Stimulated activated CD4-positive, alpha-beta T cell treated with anti-CD3 and anti-CD28 coated beads, Interleukin-12 subunit alpha, Interleukin-12 subunit beta, amount 100 ng/mL, for 4 hours (primary cell): ENCODE results near the gene CPN2.

ENCODE experiments used
- DNase-seq: peaks from one replicate; pipeline ENCODE4 v3.0.0-alpha.2; 2020

The CPN2 gene

GRCh38 chr3:194310060-194310835 lies 40.9 kb downstream of the CPN2 start:
- DNase-seq: no peak

GRCh38 chr3:194308601-194309449 lies 42.3 kb downstream of the CPN2 start:
- DNase-seq: no peak

DNA sequence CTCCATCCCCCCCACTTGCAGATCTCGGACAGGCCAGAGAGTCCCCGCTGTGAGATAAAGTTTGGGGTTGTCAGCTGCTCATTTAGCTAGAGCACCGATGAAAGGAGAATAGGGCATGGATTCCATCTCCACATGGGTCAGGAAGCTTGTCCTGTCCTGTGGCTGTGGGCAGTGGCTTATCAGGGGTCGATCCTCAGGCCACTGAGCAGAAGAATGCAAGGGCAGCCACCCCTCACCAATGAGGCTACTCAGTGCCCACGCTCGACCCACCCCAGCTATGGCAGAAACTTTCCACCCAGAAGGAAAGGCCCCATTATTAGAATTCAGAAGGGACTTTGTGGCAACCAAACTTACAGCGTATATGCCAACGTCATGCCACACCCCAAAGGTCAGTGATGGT lies 43.3 kb downstream of the CPN2 start:
- DNase-seq: no peak

- DNase-seq: no peak
These were observed 44.1 kb downstream of the CPN2 start for GRCh38 chr3:194306771-194307640.

GRCh38 chr3:194306109-194306686 lies 44.9 kb downstream of the CPN2 start:
- no peak for DNase-seq

GRCh38 chr3:194305356-194306108 lies 45.6 kb downstream of the CPN2 start:
- no peak for DNase-seq

DNA sequence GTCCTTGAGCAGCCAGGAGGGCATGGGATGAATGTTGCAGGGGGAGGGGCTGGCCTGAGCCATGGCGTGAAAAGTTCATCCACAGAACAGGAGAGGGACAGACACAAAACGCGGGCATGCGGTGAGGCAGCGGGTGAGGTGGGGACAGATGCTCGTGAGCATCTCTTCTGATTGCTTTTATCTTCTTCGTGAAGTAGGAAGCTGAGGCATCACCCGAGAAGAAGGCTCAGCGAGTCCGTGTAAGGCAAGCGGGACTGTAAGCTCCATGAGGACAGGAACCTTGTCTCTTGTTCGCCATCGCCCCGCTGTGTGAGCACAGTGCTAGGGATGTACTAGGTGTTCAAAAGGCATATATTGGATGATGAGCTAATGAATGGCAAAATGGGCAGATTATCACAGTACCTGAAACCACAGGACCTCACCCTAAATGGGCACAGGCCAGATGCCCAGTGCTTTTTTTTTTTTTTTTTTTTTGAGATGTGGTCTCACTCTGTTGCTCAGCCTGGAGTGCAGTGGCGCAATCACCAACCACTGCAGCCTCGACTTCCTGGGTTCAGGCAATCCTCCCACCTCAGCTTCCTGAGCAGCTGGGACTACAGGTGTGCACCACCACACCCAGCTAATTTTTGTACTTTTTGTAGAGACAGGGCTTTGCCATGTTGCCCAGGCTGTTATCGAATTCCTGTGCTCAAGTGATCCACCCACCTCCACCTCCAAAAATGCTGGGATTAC lies 46.8 kb downstream of the CPN2 start:
- DNase-seq: no peak

GRCh38 chr3:194303749-194304148 lies 47.4 kb downstream of the CPN2 start:
- DNase-seq: no peak

DNA sequence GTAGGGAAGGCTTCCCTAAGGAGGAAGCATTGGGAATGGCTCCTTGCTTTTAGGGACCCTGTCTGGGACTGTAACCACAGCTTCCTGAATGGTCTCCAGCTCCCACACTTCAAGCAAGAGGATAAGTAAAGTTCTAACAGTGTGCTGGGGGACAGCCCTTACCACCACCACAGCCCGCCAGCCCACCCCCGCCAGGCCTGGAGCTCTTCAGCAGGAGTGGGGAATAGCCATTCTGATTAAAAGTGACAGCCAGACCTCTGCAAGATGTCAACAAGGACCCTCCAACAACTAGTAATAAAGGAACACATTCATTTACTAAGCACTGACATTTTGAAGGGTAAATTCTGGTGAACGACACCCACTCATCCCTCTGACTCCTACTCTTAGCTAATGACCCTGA lies 49.4 kb downstream of the CPN2 start:
- DNase-seq: no peak

DNA sequence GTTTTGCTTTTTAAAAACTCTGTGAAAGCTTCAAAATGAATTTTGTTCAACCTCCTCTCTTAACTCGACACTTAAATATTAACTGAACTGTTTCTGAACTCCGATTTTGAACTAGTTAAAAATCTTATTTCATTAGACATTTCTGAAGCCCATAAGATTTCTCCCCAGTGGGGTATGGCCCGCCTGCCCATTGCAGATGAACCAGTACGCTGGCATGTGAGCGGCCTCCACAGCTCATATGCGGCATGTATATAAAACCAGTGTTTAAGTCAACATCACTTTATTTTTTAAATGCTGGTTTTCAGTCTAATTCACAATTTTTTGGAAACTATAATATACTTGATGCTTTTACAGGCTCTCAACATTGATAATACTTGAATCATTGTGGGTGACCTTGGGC lies 50.2 kb downstream of the CPN2 start:
- no peak for DNase-seq

DNA sequence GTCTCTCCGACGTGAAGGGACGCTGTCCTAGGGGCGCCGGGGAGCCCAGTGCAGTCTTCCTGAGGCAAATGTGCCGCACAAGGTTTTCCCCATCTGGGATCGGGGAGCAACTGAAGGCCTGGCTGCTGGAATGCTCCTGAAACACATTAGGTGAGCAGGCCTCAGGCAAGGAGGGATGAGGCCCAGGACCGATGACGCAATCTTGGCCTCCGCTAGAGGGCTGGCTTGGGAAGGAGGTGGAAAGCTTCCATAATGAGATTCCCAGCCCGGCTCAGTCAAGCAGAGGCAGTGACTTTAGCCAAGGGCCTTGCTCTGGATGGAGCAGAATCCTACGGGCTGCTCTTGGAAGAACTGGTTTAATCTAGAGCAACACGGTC lies 50.8 kb downstream of the CPN2 start:
- no peak for DNase-seq

DNA sequence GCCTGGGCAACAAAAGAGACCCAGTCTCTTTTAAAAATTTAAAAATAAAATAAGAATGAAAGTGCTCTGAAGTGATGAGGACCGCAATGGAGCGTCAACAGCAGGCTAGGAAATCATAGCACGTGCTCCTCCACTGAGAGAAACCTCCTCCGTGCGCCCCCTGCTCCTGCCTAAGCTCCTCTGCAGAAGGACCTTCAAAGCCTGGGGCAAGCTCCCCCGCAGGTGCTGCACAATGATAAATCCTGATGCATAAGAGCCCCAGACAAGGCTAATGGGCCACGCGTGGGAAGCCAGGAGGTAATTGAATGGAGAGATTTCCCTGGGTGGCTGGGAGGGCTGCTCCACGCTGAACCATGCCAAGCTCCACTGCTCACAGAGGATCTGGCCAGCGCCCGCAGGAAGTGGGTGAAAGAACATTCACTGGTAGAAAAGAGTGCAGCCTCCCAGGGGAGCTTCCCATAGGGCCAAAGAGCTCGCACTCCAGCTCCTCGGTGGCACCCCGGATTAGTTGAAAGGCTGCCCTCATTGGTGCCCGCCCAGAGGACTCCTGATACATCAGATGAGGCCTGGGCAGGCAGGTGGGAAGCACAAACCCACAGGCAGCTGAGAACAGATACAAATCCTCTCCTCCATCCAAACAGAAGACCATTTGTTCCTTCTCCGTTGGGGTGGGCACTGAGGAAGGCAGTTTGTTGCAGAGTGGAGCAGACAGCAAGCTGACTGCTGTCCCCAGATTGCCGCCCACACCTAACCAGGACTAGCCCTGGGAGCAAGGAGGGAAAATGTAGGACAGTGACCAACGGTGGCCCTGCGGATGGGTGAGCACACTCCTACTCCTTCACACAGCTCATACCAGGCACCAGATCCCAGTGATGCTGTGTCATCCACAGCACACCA lies 52.5 kb downstream of the CPN2 start:
- no peak for DNase-seq

GRCh38 chr3:194296454-194297263 lies 54.5 kb downstream of the CPN2 start:
- DNase-seq: no peak

DNA sequence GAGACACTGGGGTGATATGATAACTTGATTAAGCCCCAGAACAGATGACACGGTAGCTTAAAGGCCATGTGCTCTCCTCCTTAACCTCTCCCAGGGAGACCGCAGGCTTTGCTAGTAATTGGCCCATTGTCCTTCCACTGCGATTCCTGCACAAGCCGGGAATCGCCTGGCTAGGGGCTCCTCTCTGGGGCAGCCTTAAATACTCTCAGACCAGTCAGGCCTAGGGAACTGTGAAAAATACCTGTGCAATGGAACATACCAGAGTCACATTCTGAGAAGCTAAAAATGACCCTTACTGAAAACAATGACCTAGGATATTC lies 56.3 kb downstream of the CPN2 start:
- DNase-seq: no peak

DNA sequence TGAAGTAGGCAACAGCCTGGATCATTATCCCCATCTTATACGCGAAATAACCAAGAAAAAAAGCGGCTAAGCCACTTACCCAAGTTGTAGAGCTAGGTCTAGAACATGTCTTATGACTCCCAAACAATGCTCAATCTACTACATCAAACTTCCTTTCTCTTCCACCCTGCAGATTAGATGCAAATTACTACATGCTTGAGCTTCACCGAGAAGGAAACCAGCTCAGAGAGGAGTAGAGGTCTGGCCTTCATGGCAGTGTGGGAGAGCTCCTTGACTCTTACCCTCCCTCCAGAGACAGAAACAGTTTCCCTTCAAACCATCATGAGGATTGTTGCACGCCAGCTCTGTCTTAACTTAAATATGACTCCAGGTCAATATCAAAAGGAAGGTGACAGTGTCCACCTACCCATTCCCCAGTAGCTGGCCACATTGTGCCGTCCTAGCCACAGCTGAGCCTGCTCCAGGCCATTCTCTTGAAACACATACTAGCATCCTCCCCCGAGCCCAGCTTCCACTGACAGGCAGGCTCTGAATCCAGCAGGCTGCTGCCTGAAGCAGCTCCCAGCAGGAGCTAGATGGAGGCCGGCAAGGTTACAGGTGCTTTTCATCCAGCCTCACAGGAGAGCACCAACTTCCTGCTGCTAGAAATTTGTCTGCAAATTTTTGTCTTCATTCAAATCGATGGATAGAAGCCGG lies 56.8 kb downstream of the CPN2 start:
- DNase-seq: no peak

GRCh38 chr3:194293546-194294198 lies 57.5 kb downstream of the CPN2 start:
- DNase-seq: no peak

- DNase-seq: no peak
These were observed 58.8 kb downstream of the CPN2 start for GRCh38 chr3:194292331-194292730.
